Neuronal stem cell (in vitro differentiated cells): ENCODE results near the gene CENPM.
A peak's percentile ranks its signal among the peaks of the same experiment; 100 is the strongest.
"Not testable (repeated sequence)": the region's sequence is repeated elsewhere in the genome, so short reads cannot be mapped to it uniquely, and the experiment has no call there.

Source experiments
- DNase-seq: peaks from one replicate; pipeline ENCODE4 v3.0.0-alpha.2; 2013; ENCODE audit warnings: low spot score
- H2AFZ ChIP-seq: one replicate; pipeline ENCODE4 v1.6.1; 2013; ENCODE audit warnings: mild to moderate bottlenecking, low read length, inconsistent platforms
- H2AK5ac ChIP-seq: 2 replicates; pipeline ENCODE4 v1.6.1; 2013; ENCODE audit warnings: low read depth, mild to moderate bottlenecking, inconsistent platforms, low read length, moderate library complexity, mixed read lengths
- H2BK120ac ChIP-seq: 2 replicates; pipeline ENCODE4 v1.6.1; 2013; ENCODE audit warnings: low read depth, mild to moderate bottlenecking, inconsistent platforms, low read length, moderate library complexity, mixed read lengths
- H2BK12ac ChIP-seq: one replicate; pipeline ENCODE4 v1.6.1; 2013; ENCODE audit warnings: low read length, inconsistent platforms
- H2BK15ac ChIP-seq: 2 replicates; pipeline ENCODE4 v1.6.1; 2013; ENCODE audit warnings: mild to moderate bottlenecking, low read length, inconsistent platforms, mixed read lengths
- H2BK5ac ChIP-seq: one replicate; pipeline ENCODE4 v1.6.1; 2013; ENCODE audit warnings: inconsistent platforms, mild to moderate bottlenecking, low read length, moderate library complexity
- H3K14ac ChIP-seq: one replicate; pipeline ENCODE4 v1.6.1; 2013; ENCODE audit warnings: low read length, inconsistent platforms
- H3K18ac ChIP-seq: 2 replicates; pipeline ENCODE4 v1.6.1; 2013; ENCODE audit warnings: low read length, inconsistent platforms
- H3K23ac ChIP-seq: 2 replicates; pipeline ENCODE4 v1.6.1; 2013; ENCODE audit warnings: low read depth, mild to moderate bottlenecking, mixed read lengths, low read length, inconsistent platforms; ENCODE audit not compliant: poor library complexity
- H3K27ac ChIP-seq: replicated peaks from 3 replicates; pipeline ENCODE4 v1.5.1; 2013; ENCODE audit warnings: low read length, inconsistent platforms
- H3K27me3 ChIP-seq, 3 experiments: 2 replicates each; pipeline ENCODE4 v1.6.1; 2013; ENCODE audit warnings: low read length in 3 of 3, mild to moderate bottlenecking in 2 of 3, inconsistent platforms in 1 of 3, low read depth in 1 of 3, mixed read lengths in 1 of 3, moderate library complexity in 1 of 3; ENCODE audit not compliant: control insufficient read depth in 3 of 3, insufficient read depth in 3 of 3
- H3K36me3 ChIP-seq, 2 donors: replicated peaks in 1 of 2; 2 replicates each; pipeline ENCODE4 v1.6.1; 2013; ENCODE audit warnings: low read length in 2 of 2; ENCODE audit not compliant: control insufficient read depth in 2 of 2, insufficient read depth in 2 of 2
- H3K4ac ChIP-seq: 2 replicates; pipeline ENCODE4 v1.6.1; 2013; ENCODE audit warnings: inconsistent platforms, mild to moderate bottlenecking, low read length, moderate library complexity
- H3K4me1 ChIP-seq, 2 donors: 1 replicate in 1 of 2; 2 replicates in 1 of 2; pipeline ENCODE4 v1.6.1; 2013; ENCODE audit warnings: low read length in 2 of 2, low read depth in 1 of 2; ENCODE audit not compliant: control insufficient read depth in 2 of 2, insufficient read depth in 1 of 2
- H3K4me2 ChIP-seq: one replicate; pipeline ENCODE4 v1.6.1; 2013; ENCODE audit warnings: mild to moderate bottlenecking, low read length, inconsistent platforms; ENCODE audit not compliant: insufficient read depth, poor library complexity, severe bottlenecking
- H3K4me3 ChIP-seq, 2 donors: 2 replicates each; pipeline ENCODE4 v1.5.1; 2013; ENCODE audit warnings: low read length in 2 of 2, mild to moderate bottlenecking in 2 of 2, inconsistent platforms in 1 of 2, moderate library complexity in 1 of 2
- H3K79me1 ChIP-seq: one replicate; pipeline ENCODE4 v1.6.1; 2013; ENCODE audit warnings: low read depth, mild to moderate bottlenecking, inconsistent platforms, low read length, moderate library complexity
- H3K9ac ChIP-seq: one replicate; pipeline ENCODE4 v1.6.1; 2013; ENCODE audit warnings: mild to moderate bottlenecking, low read depth, low read length, inconsistent platforms; ENCODE audit not compliant: poor library complexity
- H3K9me3 ChIP-seq, 2 donors: replicated peaks in 1 of 2; 2 replicates each; pipeline versions ENCODE3 to v1.6.1; 2013; ENCODE audit warnings: low read length in 2 of 2, mild to moderate bottlenecking in 2 of 2, inconsistent platforms in 1 of 2, low read depth in 1 of 2, mixed read lengths in 1 of 2, moderate library complexity in 1 of 2; ENCODE audit not compliant: control insufficient read depth in 2 of 2, insufficient read depth in 1 of 2
- H4K8ac ChIP-seq: one replicate; pipeline ENCODE4 v1.6.1; 2013; ENCODE audit warnings: low read depth, mild to moderate bottlenecking, inconsistent platforms, low read length, moderate library complexity
- H4K91ac ChIP-seq: one replicate; pipeline ENCODE4 v1.6.1; 2013; ENCODE audit warnings: low read length, low read depth, mild to moderate bottlenecking, inconsistent platforms; ENCODE audit not compliant: poor library complexity
- WGBS, 2 donors: extraction: QIAGEN DNeasy Blood & Tissue Kit; methylation state at CpG; one replicate each; pipeline ENCODE4 v1.1.7; 2013; ENCODE audit warnings: missing lambda C conversion rate in 2 of 2, mixed read lengths in 1 of 2; ENCODE audit not compliant: insufficient read length in 2 of 2, insufficient replicate concordance in 1 of 2; ENCODE audit errors: extremely low coverage in 2 of 2; 5-methylcytosine and 5-hydroxymethylcytosine counted together

The CENPM gene

GRCh38 chr22:41948928-41949296 is 2.0 kb upstream of the CENPM start:
- WGBS, 2 donors = no CpG with 5 or more reads among the region's 8 CpGs

GRCh38 chr22:41948142-41948541 is 1.2 kb upstream of the CENPM start:
- Histone ChIP-seq H3K4ac (no peak overlapping the region), H3K4me2 (no peak overlapping the region), H3K9ac (no peak overlapping the region), H3K18ac (no peak overlapping the region), H3K4me3 (no peak overlapping the region), H3K27ac (no peak overlapping the region), H3K9me3 (no peaks in the 10 kb centered on the region), H2BK15ac (no peak overlapping the region), H2BK12ac (no peak overlapping the region), H2AK5ac (no peak overlapping the region), H2BK5ac (no peak overlapping the region), H2AFZ (no peak overlapping the region), H3K27me3 (no peaks in the 10 kb centered on the region), H3K23ac (no peak overlapping the region), H4K8ac (no peak overlapping the region), H3K14ac (no peak overlapping the region), H3K79me1 (peaks cover 12% of the 10 kb centered on the region), H3K36me3 (peaks cover 14 to 27% of the 10 kb centered on the region in 2 donors), H2BK120ac (no peak overlapping the region), H4K91ac (no peak overlapping the region), H3K4me1 (peaks cover 25 to 32% of the 10 kb centered on the region in 2 donors)
- no peak for DNase-seq
- WGBS, 2 donors = no CpG with 5 or more reads among the region's 2 CpGs

More at GRCh38 chr22:41948928-41949296, 2.0 kb upstream of the CENPM start:
- Histone ChIP-seq H3K79me1 (peaks cover 12% of the 10 kb centered on the region), H3K36me3 (peaks cover 7 to 19% of the 10 kb centered on the region in 2 donors), H3K4me1 (peaks cover 25 to 32% of the 10 kb centered on the region in 2 donors)
- H2AK5ac ChIP-seq, H3K4me3 ChIP-seq, H2AFZ ChIP-seq, H3K18ac ChIP-seq, H3K9me3 ChIP-seq, H2BK12ac ChIP-seq, DNase-seq, H3K4ac ChIP-seq, H2BK5ac ChIP-seq, H4K8ac ChIP-seq, H3K27me3 ChIP-seq, H2BK15ac ChIP-seq, H2BK120ac ChIP-seq, H3K27ac ChIP-seq, H3K23ac ChIP-seq, H3K14ac ChIP-seq, H4K91ac ChIP-seq, H3K9ac ChIP-seq, H3K4me2 ChIP-seq: not testable (repeated sequence)

GRCh38 chr22:41947424-41948080 is 600 bp upstream of the CENPM start:
- no peak overlapping the region for H3K9ac ChIP-seq
- H2BK120ac ChIP-seq = no peak overlapping the region
- H2AFZ ChIP-seq = peak overlapping the region; percentile 93
- H3K4me1 ChIP-seq = peaks cover 22 to 32% of the 10 kb centered on the region in 2 donors
- H3K4me2 ChIP-seq = peak overlapping the region; percentile 99
- no peak overlapping the region for H3K4ac ChIP-seq
- H3K27ac ChIP-seq = no peak overlapping the region
- H3K14ac ChIP-seq = no peak overlapping the region
- H2BK5ac ChIP-seq = no peak overlapping the region
- no CpG with 5 or more reads among the region's 21 CpGs for WGBS, 2 donors
- H3K79me1 ChIP-seq = peaks cover 12% of the 10 kb centered on the region
- no peak overlapping the region for H3K23ac ChIP-seq
- H4K91ac ChIP-seq = peak overlapping the region; percentile 58
- H3K4me3 ChIP-seq = peak overlapping the region in 1 of 2 donors; percentile 72
- DNase-seq = no peak
- peak overlapping the region; percentile 73 for H2AK5ac ChIP-seq
- H4K8ac ChIP-seq = no peak overlapping the region
- H3K18ac ChIP-seq = no peak overlapping the region
- no peak overlapping the region for H2BK12ac ChIP-seq
- no peaks in the 10 kb centered on the region for H3K27me3 ChIP-seq
- no peak overlapping the region for H2BK15ac ChIP-seq
- peaks cover 19 to 33% of the 10 kb centered on the region in 2 donors for H3K36me3 ChIP-seq
- no peaks in the 10 kb centered on the region for H3K9me3 ChIP-seq

- no peaks in the 10 kb centered on the region for H3K27me3 ChIP-seq
- no peak overlapping the region for H2AK5ac ChIP-seq
- H3K4me2 ChIP-seq = no peak overlapping the region
- no peak for DNase-seq
- no peak overlapping the region for H4K91ac ChIP-seq
- no peak overlapping the region for H3K27ac ChIP-seq
- no peak overlapping the region for H3K4ac ChIP-seq
- H2BK120ac ChIP-seq = no peak overlapping the region
- H3K18ac ChIP-seq = no peak overlapping the region
- H4K8ac ChIP-seq = no peak overlapping the region
- H2BK12ac ChIP-seq = no peak overlapping the region
- no peak overlapping the region for H2AFZ ChIP-seq
- no peak overlapping the region for H3K14ac ChIP-seq
- H3K9me3 ChIP-seq = peaks cover 0 to 1% of the 10 kb centered on the region in 2 donors
- no CpG with 5 or more reads among the region's 9 CpGs for WGBS, 2 donors
- H2BK5ac ChIP-seq = no peak overlapping the region
- H3K4me3 ChIP-seq = no peak overlapping the region
- H2BK15ac ChIP-seq = no peak overlapping the region
- H3K23ac ChIP-seq = no peak overlapping the region
- peaks cover 18% of the 10 kb centered on the region for H3K79me1 ChIP-seq
- H3K36me3 ChIP-seq = peaks cover 39 to 67% of the 10 kb centered on the region in 2 donors
- peaks cover 8 to 14% of the 10 kb centered on the region in 2 donors for H3K4me1 ChIP-seq
- H3K9ac ChIP-seq = no peak overlapping the region
These were observed 3.2 kb downstream of the CENPM start for GRCh38 chr22:41943661-41944209.
